ENCODE measurements around the gene PAXX.

DNA sequence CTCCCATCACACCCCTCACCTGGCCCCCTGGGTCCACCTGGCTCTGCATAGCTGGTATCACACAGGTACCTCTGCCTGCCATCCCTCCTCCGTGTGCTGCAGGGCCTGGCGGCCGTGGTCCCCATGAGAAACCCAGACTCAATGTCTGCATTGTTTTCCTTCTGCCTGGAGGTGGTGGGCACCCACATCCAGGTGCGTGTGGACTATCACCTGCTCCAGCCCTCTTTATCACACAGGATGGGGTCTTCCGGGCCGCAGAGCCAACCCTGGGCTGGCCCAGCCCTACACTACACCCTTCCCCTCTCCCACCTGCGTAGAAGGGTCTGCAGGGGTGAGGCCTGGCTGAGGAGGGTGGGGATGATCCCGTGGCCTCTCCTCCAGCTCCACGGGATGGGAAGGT, 46.7 kb downstream of the PAXX start:
- TF ChIP-seq, protein P1, sequence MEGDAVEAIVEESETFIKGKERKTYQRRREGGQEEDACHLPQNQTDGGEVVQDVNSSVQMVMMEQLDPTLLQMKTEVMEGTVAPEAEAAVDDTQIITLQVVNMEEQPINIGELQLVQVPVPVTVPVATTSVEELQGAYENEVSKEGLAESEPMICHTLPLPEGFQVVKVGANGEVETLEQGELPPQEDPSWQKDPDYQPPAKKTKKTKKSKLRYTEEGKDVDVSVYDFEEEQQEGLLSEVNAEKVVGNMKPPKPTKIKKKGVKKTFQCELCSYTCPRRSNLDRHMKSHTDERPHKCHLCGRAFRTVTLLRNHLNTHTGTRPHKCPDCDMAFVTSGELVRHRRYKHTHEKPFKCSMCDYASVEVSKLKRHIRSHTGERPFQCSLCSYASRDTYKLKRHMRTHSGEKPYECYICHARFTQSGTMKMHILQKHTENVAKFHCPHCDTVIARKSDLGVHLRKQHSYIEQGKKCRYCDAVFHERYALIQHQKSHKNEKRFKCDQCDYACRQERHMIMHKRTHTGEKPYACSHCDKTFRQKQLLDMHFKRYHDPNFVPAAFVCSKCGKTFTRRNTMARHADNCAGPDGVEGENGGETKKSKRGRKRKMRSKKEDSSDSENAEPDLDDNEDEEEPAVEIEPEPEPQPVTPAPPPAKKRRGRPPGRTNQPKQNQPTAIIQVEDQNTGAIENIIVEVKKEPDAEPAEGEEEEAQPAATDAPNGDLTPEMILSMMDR (IDR thresholded peaks at IDR 0.05; ENCODE audit: insufficient read depth, low read length, poor library complexity, severe bottlenecking): no peak
- no peak for TF ChIP-seq EZH2phosphoT487 (conservative IDR thresholded peaks at IDR 0.05; ENCODE audit: low read length)
